GM12872 (cell line): ENCODE data around the gene POLR2H.

ENCODE experiments used
- CTCF ChIP-seq: IDR thresholded peaks from 3 replicates; pipeline ENCODE4 v1.5.1; 2011; ENCODE audit warnings: low read depth, mild to moderate bottlenecking, low read length, moderate library complexity; ENCODE audit not compliant: insufficient read depth

Gene POLR2H

GRCh38 chr3:184355261-184356040 is 6.1 kb upstream of the POLR2H start:
- no peak for TF ChIP-seq CTCF

GRCh38 chr3:184357248-184358123 is 4.0 kb upstream of the POLR2H start:
- no peak for TF ChIP-seq CTCF

- TF ChIP-seq CTCF: no peak
Measured at GRCh38 chr3:184358124-184358767, 3.3 kb upstream of the POLR2H start.

GRCh38 chr3:184358921-184359350 is 2.6 kb upstream of the POLR2H start:
- TF ChIP-seq CTCF: no peak

GRCh38 chr3:184359610-184360009 is 1.9 kb upstream of the POLR2H start:
- no peak for TF ChIP-seq CTCF

- no peak for TF ChIP-seq CTCF
Measured at GRCh38 chr3:184360070-184360928, 1.2 kb upstream of the POLR2H start.
